HG03045 (cell line): ENCODE measurements around the gene ZBTB42.
A peak's percentile ranks its signal among the peaks of the same experiment; 100 is the strongest.

Source experiments
- ATAC-seq: cut with Tn5 transposase; IDR thresholded peaks from one replicate; pipeline ENCODE4 v1.9.1; 2021; ENCODE audit warnings: mild to moderate bottlenecking, moderate library complexity; ENCODE audit not compliant: unreplicated experiment

ZBTB42 gene

GRCh38 chr14:104794631-104794992 is 6.3 kb upstream of the ZBTB42 start:
- peak; percentile 7 for ATAC-seq

- ATAC-seq = peak; percentile 42
Measured at GRCh38 chr14:104794993-104795780, 5.7 kb upstream of the ZBTB42 start, which contains the start of gene AKT1. Gene AKT1, minus strand, starts transcription at chr14:104795748. Its CDS starts 3,105 bp downstream, at chr14:104792643.

GRCh38 chr14:104795781-104796686 is 4.9 kb upstream of the ZBTB42 start:
- ATAC-seq = peak; percentile 32

GRCh38 chr14:104796687-104797081 is 4.2 kb upstream of the ZBTB42 start:
- ATAC-seq = no peak

- ATAC-seq = no peak
Measured at GRCh38 chr14:104797115-104798044, 3.5 kb upstream of the ZBTB42 start.

GRCh38 chr14:104798300-104799243 is 2.3 kb upstream of the ZBTB42 start:
- no peak for ATAC-seq

- no peak for ATAC-seq
Measured at GRCh38 chr14:104799244-104800014, 1.5 kb upstream of the ZBTB42 start.

GRCh38 chr14:104800015-104800770 is 708 bp upstream of the ZBTB42 start:
- peak; percentile 50 for ATAC-seq

GRCh38 chr14:104801520-104802393 is 856 bp downstream of the ZBTB42 start:
- no peak for ATAC-seq

GRCh38 chr14:104802394-104803184 is 1.7 kb downstream of the ZBTB42 start:
- ATAC-seq = no peak

GRCh38 chr14:104803280-104803911 is 2.5 kb downstream of the ZBTB42 start:
- ATAC-seq = no peak

- ATAC-seq = no peak
Measured at GRCh38 chr14:104803912-104804410, 3.1 kb downstream of the ZBTB42 start.

GRCh38 chr14:104804481-104805325 is 3.8 kb downstream of the ZBTB42 start:
- no peak for ATAC-seq

- no peak for ATAC-seq
Measured at GRCh38 chr14:104805326-104805678, 4.4 kb downstream of the ZBTB42 start.
